HEK293 (cell line): ENCODE data around the gene FIGLA.

Experiments used
- CTCF ChIP-seq: fragments of 450-650 bp; formaldehyde crosslinking; IDR thresholded peaks from 2 replicates; pipeline ENCODE4 v1.5.1; 2016; ENCODE audit warnings: missing biosample characterization, missing genetic modification characterization
- ZBTB48 ChIP-seq: fragments of 450-650 bp; formaldehyde crosslinking; IDR thresholded peaks from 2 replicates; pipeline ENCODE4 v1.5.1; 2016; ENCODE audit warnings: missing biosample characterization, missing genetic modification characterization
- ZNF324 ChIP-seq: fragments of 450-650 bp; formaldehyde crosslinking; IDR thresholded peaks from 2 replicates; pipeline ENCODE4 v1.5.1; 2016; ENCODE audit warnings: missing biosample characterization, missing genetic modification characterization
- ZNF48 ChIP-seq: fragments of 450-650 bp; formaldehyde crosslinking; IDR thresholded peaks from 2 replicates; pipeline ENCODE4 v1.5.1; 2016; ENCODE audit warnings: missing biosample characterization, missing genetic modification characterization
- ZNF510 ChIP-seq: fragments of 450-650 bp; formaldehyde crosslinking; IDR thresholded peaks from 2 replicates; pipeline ENCODE4 v1.5.1; 2018; ENCODE audit warnings: mild to moderate bottlenecking, missing genetic modification characterization, missing biosample characterization; ENCODE audit not compliant: insufficient replicate concordance
- ZNF549 ChIP-seq: fragments of 450-650 bp; IDR thresholded peaks from 2 replicates; pipeline ENCODE4 v1.5.1; 2018; ENCODE audit warnings: missing biosample characterization, missing genetic modification characterization, mild to moderate bottlenecking, inconsistent platforms, moderate library complexity

DNA sequence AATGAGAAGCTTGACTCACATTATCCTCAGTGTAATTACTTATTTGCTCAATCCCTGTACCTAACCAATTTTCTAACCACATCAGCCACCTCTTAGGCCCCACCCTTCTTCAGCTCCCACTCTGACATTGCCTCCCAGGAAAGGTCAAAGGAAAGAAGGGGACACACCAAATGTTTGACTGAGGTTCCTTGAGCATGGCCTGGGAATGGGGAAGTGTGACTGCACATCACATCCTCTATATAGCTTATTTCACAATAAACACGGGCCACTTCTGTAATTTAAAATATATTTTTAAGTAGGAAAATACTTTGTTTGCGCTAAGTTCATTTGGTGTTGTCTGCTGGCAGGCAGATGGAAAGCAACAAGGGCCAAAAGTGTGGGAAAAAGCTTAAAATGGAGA is 3.0 kb upstream of the FIGLA start:
- no peak for TF ChIP-seq ZNF510 (tag by site-specific recombination)
- no peak for TF ChIP-seq ZNF324 (tag by site-specific recombination)
- TF ChIP-seq ZBTB48 (tag by site-specific recombination), result no peak
- no peak for TF ChIP-seq CTCF
- no peak for TF ChIP-seq ZNF549
- TF ChIP-seq ZNF48 (tag by site-specific recombination), result no peak
